GM23338 (cell line): Measurements from ENCODE around the gene HCFC1. TPM values are rescaled to one million over a fixed set of nuclear protein-coding genes. Genes with fewer than 3 reads are reported as not detected.

Experiments
- ATAC-seq: fragments of 200-7000 bp; cut with Tn5 transposase; 3 replicates; pipeline ENCODE4 v1.9.1; 2020
- DNase-seq: peaks from one replicate; pipeline ENCODE4 v3.0.0-alpha.2; 2015; ENCODE audit warnings: low spot score
- H2AFZ ChIP-seq: fragments of 200-600 bp; sonication (generic); 2 replicates; pipeline ENCODE4 v1.8.0; 2016; ENCODE audit warnings: antibody characterized with exemption, mild to moderate bottlenecking, moderate library complexity
- H3F3A ChIP-seq: fragments of 200-600 bp; sonication (generic); replicated peaks from 2 replicates; pipeline ENCODE4 v1.8.0; 2017; ENCODE audit warnings: antibody characterized with exemption, mixed run types, low read depth
- H3K27ac ChIP-seq: fragments of 200-600 bp; sonication (generic); 2 replicates; pipeline ENCODE4 v1.6.1; 2016; ENCODE audit warnings: low read depth
- H3K27me3 ChIP-seq: fragments of 200-600 bp; sonication (generic); 2 replicates; pipeline ENCODE4 v1.8.0; 2016; ENCODE audit warnings: mild to moderate bottlenecking, mixed run types, moderate library complexity; ENCODE audit not compliant: insufficient read depth
- H3K36me3 ChIP-seq: fragments of 200-600 bp; sonication (generic); 2 replicates; pipeline ENCODE4 v1.8.0; 2016; ENCODE audit warnings: mild to moderate bottlenecking; ENCODE audit not compliant: insufficient read depth
- H3K4me1 ChIP-seq: fragments of 200-600 bp; sonication (generic); 2 replicates; pipeline ENCODE4 v1.8.0; 2016; ENCODE audit warnings: mild to moderate bottlenecking, moderate library complexity; ENCODE audit not compliant: insufficient read depth
- H3K4me2 ChIP-seq: fragments of 200-600 bp; sonication (generic); 2 replicates; pipeline ENCODE4 v1.7.1; 2017; ENCODE audit warnings: mixed run types
- H3K4me3 ChIP-seq: fragments of 200-600 bp; sonication (generic); 2 replicates; pipeline ENCODE4 v1.6.1; 2016; ENCODE audit warnings: mixed run types
- H3K79me2 ChIP-seq: fragments of 200-600 bp; sonication (generic); replicated peaks from 2 replicates; pipeline ENCODE4 v1.8.0; 2017; ENCODE audit warnings: mild to moderate bottlenecking; ENCODE audit not compliant: insufficient read depth
- H3K9me2 ChIP-seq: fragments of 200-600 bp; sonication (generic); 2 replicates; pipeline ENCODE4 v1.8.0; 2017; ENCODE audit not compliant: insufficient read depth
- H4K20me1 ChIP-seq: fragments of 200-600 bp; sonication (generic); replicated peaks from 2 replicates; pipeline ENCODE4 v1.8.0; 2017; ENCODE audit warnings: mild to moderate bottlenecking; ENCODE audit not compliant: insufficient read depth
- H3K27ac Mint-ChIP-seq: 2 replicates; pipeline ENCODE4 v1.8.0; 2020; ENCODE audit warnings: inconsistent platforms, mild to moderate bottlenecking, moderate library complexity, mixed read lengths
- H3K27me3 Mint-ChIP-seq: 3 replicates; pipeline ENCODE4 v1.8.0; 2022; ENCODE audit warnings: low read depth, mild to moderate bottlenecking, moderate library complexity, mixed read lengths, inconsistent platforms; ENCODE audit not compliant: insufficient read depth, poor library complexity
- H3K36me3 Mint-ChIP-seq: 3 replicates; pipeline ENCODE4 v1.8.0; 2021; ENCODE audit warnings: low read depth, mild to moderate bottlenecking, inconsistent platforms, moderate library complexity, mixed read lengths
- H3K4me1 Mint-ChIP-seq: 3 replicates; pipeline ENCODE4 v1.8.0; 2020; ENCODE audit warnings: mild to moderate bottlenecking, inconsistent platforms, mixed read lengths
- H3K4me3 Mint-ChIP-seq: 3 replicates; pipeline ENCODE4 v1.8.0; 2021; ENCODE audit warnings: moderate library complexity, mild to moderate bottlenecking, inconsistent platforms, mixed read lengths
- H3K9me3 Mint-ChIP-seq: 3 replicates; pipeline ENCODE4 v1.8.0; 2020; ENCODE audit warnings: moderate library complexity, mild to moderate bottlenecking, inconsistent platforms, mixed read lengths
- CREB1 ChIP-seq: fragments of 250-450 bp; sonication (Bioruptor Pico); IDR thresholded peaks from 2 replicates; pipeline ENCODE4 v1.5.0; 2020; ENCODE audit warnings: low read depth, mild to moderate bottlenecking, moderate library complexity
- ETS1 ChIP-seq: IDR thresholded peaks from 2 replicates; pipeline ENCODE4 v1.6.1; 2016; ENCODE audit warnings: antibody characterized with exemption
- EZH2 ChIP-seq: fragments of 200-600 bp; sonication (generic); IDR thresholded peaks from one replicate; pipeline ENCODE4 v1.8.0; 2017; ENCODE audit warnings: antibody characterized with exemption, mild to moderate bottlenecking, low read depth; ENCODE audit not compliant: unreplicated experiment
- EZH2phosphoT487 ChIP-seq: fragments of 200-600 bp; sonication (generic); IDR thresholded peaks from one replicate; pipeline ENCODE4 v1.8.1; 2018; ENCODE audit warnings: antibody characterized with exemption; ENCODE audit not compliant: unreplicated experiment
- JUNB ChIP-seq: IDR thresholded peaks from one replicate; pipeline ENCODE4 v1.6.1; 2016; ENCODE audit warnings: antibody characterized with exemption; ENCODE audit not compliant: unreplicated experiment
- NANOG ChIP-seq: IDR thresholded peaks from 2 replicates; pipeline ENCODE4 v1.6.1; 2016; ENCODE audit warnings: antibody characterized with exemption, borderline replicate concordance
- POLR2AphosphoS5 ChIP-seq: IDR thresholded peaks from 2 replicates; pipeline ENCODE4 v1.6.1; 2016; ENCODE audit warnings: antibody characterized with exemption, low read depth
- STAT1 ChIP-seq: IDR thresholded peaks from one replicate; pipeline ENCODE4 v1.6.1; 2016; ENCODE audit warnings: antibody characterized with exemption; ENCODE audit not compliant: unreplicated experiment
- ZNF114 ChIP-seq: fragments of 250-450 bp; sonication (Bioruptor Pico); IDR thresholded peaks from 2 replicates; pipeline ENCODE4 v1.5.0; 2020; ENCODE audit warnings: mild to moderate bottlenecking, moderate library complexity
- ZNF331 ChIP-seq: fragments of 250-450 bp; sonication (Bioruptor Pico); IDR thresholded peaks from 2 replicates; pipeline ENCODE4 v1.5.0; 2020; ENCODE audit warnings: low read depth, mild to moderate bottlenecking, moderate library complexity
- polyA plus RNA-seq: library from polyadenylated mRNA; unstranded; fragments of >200 nt; fragmentation: Nextera tagmentation; extraction: Ambion mirVana; gene quantifications from 2 replicates; pipeline ENCODE4 v1.2.1, GENCODE V29; 2016
- total RNA-seq: library from RNA; depleted of rRNA; stranded (reverse); fragments of >200 nt; shearing (Covaris generic); gene quantifications from 2 replicates; pipeline ENCODE4 v1.2.3, GENCODE V29; 2014
- TF ChIP-seq, protein P1 (sequence below): IDR thresholded peaks from one replicate; pipeline ENCODE4 v1.6.1; 2018; ENCODE audit warnings: antibody characterized with exemption; ENCODE audit not compliant: unreplicated experiment
- TF ChIP-seq, protein P2 (sequence below): fragments of 250-450 bp; sonication (Bioruptor Pico); IDR thresholded peaks from 2 replicates; pipeline ENCODE4 v1.5.0; 2020; ENCODE audit warnings: mild to moderate bottlenecking, moderate library complexity
- TF ChIP-seq, protein P3 (sequence below), 2 experiments: fragments of 200-600 bp in 1 of 2; sonication (generic) in 1 of 2; conservative IDR thresholded peaks; 2 replicates each; pipeline versions ENCODE4 v1.5.1 to v1.6.1; 2016 to 2017; ENCODE audit warnings: antibody characterized with exemption in 2 of 2, low read depth in 2 of 2, mild to moderate bottlenecking in 2 of 2, moderate library complexity in 1 of 2

HCFC1 gene
- total and polyA plus RNA-seq, 2 experiments from 2014 or later, result 33.0 to 188 TPM

GRCh38 chrX:153911798-153912197 is 59.8 kb downstream of the HCFC1 start:
- H3K36me3 ChIP-seq, result no peaks in the 10 kb centered on the region
- no peak overlapping the region for H2AFZ ChIP-seq
- ATAC-seq, result no peak
- H3K27me3 Mint-ChIP-seq, result no peaks in the 10 kb centered on the region
- H3K27ac Mint-ChIP-seq, result no peak overlapping the region; the same call in 1 of the 2 replicates
- TF ChIP-seq JUNB, result no peak
- no peak for TF ChIP-seq ZNF114 (CRISPR knock-in tag)
- TF ChIP-seq ZNF331 (CRISPR knock-in tag), result no peak
- no peak for TF ChIP-seq STAT1
- TF ChIP-seq CREB1 (CRISPR knock-in tag), result no peak
- TF ChIP-seq, protein P1, sequence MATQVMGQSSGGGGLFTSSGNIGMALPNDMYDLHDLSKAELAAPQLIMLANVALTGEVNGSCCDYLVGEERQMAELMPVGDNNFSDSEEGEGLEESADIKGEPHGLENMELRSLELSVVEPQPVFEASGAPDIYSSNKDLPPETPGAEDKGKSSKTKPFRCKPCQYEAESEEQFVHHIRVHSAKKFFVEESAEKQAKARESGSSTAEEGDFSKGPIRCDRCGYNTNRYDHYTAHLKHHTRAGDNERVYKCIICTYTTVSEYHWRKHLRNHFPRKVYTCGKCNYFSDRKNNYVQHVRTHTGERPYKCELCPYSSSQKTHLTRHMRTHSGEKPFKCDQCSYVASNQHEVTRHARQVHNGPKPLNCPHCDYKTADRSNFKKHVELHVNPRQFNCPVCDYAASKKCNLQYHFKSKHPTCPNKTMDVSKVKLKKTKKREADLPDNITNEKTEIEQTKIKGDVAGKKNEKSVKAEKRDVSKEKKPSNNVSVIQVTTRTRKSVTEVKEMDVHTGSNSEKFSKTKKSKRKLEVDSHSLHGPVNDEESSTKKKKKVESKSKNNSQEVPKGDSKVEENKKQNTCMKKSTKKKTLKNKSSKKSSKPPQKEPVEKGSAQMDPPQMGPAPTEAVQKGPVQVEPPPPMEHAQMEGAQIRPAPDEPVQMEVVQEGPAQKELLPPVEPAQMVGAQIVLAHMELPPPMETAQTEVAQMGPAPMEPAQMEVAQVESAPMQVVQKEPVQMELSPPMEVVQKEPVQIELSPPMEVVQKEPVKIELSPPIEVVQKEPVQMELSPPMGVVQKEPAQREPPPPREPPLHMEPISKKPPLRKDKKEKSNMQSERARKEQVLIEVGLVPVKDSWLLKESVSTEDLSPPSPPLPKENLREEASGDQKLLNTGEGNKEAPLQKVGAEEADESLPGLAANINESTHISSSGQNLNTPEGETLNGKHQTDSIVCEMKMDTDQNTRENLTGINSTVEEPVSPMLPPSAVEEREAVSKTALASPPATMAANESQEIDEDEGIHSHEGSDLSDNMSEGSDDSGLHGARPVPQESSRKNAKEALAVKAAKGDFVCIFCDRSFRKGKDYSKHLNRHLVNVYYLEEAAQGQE, result no peak
- TF ChIP-seq, protein P2, sequence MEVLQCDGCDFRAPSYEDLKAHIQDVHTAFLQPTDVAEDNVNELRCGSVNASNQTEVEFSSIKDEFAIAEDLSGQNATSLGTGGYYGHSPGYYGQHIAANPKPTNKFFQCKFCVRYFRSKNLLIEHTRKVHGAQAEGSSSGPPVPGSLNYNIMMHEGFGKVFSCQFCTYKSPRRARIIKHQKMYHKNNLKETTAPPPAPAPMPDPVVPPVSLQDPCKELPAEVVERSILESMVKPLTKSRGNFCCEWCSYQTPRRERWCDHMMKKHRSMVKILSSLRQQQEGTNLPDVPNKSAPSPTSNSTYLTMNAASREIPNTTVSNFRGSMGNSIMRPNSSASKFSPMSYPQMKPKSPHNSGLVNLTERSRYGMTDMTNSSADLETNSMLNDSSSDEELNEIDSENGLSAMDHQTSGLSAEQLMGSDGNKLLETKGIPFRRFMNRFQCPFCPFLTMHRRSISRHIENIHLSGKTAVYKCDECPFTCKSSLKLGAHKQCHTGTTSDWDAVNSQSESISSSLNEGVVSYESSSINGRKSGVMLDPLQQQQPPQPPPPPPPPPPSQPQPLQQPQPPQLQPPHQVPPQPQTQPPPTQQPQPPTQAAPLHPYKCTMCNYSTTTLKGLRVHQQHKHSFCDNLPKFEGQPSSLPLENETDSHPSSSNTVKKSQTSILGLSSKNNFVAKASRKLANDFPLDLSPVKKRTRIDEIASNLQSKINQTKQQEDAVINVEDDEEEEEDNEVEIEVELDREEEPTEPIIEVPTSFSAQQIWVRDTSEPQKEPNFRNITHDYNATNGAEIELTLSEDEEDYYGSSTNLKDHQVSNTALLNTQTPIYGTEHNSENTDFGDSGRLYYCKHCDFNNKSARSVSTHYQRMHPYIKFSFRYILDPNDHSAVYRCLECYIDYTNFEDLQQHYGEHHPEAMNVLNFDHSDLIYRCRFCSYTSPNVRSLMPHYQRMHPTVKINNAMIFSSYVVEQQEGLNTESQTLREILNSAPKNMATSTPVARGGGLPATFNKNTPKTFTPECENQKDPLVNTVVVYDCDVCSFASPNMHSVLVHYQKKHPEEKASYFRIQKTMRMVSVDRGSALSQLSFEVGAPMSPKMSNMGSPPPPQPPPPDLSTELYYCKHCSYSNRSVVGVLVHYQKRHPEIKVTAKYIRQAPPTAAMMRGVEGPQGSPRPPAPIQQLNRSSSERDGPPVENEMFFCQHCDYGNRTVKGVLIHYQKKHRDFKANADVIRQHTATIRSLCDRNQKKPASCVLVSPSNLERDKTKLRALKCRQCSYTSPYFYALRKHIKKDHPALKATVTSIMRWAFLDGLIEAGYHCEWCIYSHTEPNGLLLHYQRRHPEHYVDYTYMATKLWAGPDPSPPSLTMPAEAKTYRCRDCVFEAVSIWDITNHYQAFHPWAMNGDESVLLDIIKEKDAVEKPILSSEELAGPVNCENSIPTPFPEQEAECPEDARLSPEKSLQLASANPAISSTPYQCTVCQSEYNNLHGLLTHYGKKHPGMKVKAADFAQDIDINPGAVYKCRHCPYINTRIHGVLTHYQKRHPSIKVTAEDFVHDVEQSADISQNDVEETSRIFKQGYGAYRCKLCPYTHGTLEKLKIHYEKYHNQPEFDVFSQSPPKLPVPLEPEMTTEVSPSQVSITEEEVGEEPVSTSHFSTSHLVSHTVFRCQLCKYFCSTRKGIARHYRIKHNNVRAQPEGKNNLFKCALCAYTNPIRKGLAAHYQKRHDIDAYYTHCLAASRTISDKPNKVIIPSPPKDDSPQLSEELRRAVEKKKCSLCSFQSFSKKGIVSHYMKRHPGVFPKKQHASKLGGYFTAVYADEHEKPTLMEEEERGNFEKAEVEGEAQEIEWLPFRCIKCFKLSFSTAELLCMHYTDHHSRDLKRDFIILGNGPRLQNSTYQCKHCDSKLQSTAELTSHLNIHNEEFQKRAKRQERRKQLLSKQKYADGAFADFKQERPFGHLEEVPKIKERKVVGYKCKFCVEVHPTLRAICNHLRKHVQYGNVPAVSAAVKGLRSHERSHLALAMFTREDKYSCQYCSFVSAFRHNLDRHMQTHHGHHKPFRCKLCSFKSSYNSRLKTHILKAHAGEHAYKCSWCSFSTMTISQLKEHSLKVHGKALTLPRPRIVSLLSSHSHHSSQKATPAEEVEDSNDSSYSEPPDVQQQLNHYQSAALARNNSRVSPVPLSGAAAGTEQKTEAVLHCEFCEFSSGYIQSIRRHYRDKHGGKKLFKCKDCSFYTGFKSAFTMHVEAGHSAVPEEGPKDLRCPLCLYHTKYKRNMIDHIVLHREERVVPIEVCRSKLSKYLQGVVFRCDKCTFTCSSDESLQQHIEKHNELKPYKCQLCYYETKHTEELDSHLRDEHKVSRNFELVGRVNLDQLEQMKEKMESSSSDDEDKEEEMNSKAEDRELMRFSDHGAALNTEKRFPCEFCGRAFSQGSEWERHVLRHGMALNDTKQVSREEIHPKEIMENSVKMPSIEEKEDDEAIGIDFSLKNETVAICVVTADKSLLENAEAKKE (CRISPR knock-in tag), result no peak
- no peak for TF ChIP-seq ETS1
- TF ChIP-seq, protein P3, sequence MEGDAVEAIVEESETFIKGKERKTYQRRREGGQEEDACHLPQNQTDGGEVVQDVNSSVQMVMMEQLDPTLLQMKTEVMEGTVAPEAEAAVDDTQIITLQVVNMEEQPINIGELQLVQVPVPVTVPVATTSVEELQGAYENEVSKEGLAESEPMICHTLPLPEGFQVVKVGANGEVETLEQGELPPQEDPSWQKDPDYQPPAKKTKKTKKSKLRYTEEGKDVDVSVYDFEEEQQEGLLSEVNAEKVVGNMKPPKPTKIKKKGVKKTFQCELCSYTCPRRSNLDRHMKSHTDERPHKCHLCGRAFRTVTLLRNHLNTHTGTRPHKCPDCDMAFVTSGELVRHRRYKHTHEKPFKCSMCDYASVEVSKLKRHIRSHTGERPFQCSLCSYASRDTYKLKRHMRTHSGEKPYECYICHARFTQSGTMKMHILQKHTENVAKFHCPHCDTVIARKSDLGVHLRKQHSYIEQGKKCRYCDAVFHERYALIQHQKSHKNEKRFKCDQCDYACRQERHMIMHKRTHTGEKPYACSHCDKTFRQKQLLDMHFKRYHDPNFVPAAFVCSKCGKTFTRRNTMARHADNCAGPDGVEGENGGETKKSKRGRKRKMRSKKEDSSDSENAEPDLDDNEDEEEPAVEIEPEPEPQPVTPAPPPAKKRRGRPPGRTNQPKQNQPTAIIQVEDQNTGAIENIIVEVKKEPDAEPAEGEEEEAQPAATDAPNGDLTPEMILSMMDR (conservative IDR thresholded peaks at IDR 0.05; ENCODE audit: low read depth in 2 of 2), result no peak
- no peak for TF ChIP-seq EZH2phosphoT487
- TF ChIP-seq NANOG, result no peak
- TF ChIP-seq EZH2, result no peak
- no peak for TF ChIP-seq POLR2AphosphoS5
- no peak overlapping the region for H3K4me3 ChIP-seq
- no peaks in the 10 kb centered on the region for H3K9me2 ChIP-seq
- H3K4me2 ChIP-seq, result no peak overlapping the region
- no peaks in the 10 kb centered on the region for H4K20me1 ChIP-seq
- no peaks in the 10 kb centered on the region; the same call in 2 of the 3 replicates for H3K9me3 Mint-ChIP-seq
- no peak overlapping the region for H3K27ac ChIP-seq
- no peak overlapping the region for H3K4me3 Mint-ChIP-seq
- no peak for DNase-seq
- H3F3A ChIP-seq, result no peaks in the 10 kb centered on the region
- peaks cover 16% of the 10 kb centered on the region; the same call in 2 of the 3 replicates for H3K36me3 Mint-ChIP-seq
- no peaks in the 10 kb centered on the region for H3K27me3 ChIP-seq
- no peaks in the 10 kb centered on the region; the same call in 2 of the 3 replicates for H3K4me1 Mint-ChIP-seq
- H3K79me2 ChIP-seq, result no peaks in the 10 kb centered on the region
- no peaks in the 10 kb centered on the region for H3K4me1 ChIP-seq
